Measurements from ENCODE around the gene MKRN2OS.

The MKRN2OS gene

GRCh38 chr3:12512534-12513118 is 32.7 kb downstream of the MKRN2OS start:
- DNase-seq = no peak

GRCh38 chr3:12509466-12509865 is 35.8 kb downstream of the MKRN2OS start:
- no peak for DNase-seq

- no peak for DNase-seq
Observed at GRCh38 chr3:12508291-12508700, 37.0 kb downstream of the MKRN2OS start.

DNA sequence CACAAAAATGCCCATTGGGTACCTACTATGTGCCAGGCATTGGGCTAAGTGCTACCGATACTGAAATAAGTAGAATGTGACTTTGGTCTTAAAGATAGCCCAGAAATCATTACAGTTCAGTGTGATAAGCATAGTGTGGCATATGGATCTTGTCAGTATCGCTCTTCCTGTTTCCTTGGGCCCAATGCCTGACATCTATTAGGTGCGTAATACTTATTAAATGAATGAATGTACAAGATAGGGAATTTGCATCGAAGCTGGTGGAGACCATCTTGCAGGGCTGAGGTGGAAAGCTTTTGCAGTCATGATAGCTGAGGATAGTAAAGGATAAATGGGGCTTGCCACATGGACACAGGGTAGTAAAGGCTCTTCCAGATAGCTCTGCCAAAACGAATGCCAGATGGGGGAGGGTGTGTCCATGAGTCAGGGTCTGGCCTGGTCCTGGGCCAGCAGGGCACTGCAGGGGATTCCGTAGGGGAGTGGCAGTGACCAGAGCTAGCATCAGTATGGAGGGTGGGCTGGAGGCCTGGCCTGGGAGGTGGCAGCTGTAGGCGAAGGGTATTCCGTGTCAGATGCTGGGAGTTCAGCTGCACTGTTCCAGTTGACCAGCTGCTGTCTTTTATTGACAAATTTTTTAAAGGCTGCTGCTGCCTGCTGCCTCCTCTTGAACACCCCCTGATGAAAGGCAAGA is 37.6 kb downstream of the MKRN2OS start:
- no peak for DNase-seq

- DNase-seq = no peak
Observed at GRCh38 chr3:12506201-12506709, 39.0 kb downstream of the MKRN2OS start.

DNA sequence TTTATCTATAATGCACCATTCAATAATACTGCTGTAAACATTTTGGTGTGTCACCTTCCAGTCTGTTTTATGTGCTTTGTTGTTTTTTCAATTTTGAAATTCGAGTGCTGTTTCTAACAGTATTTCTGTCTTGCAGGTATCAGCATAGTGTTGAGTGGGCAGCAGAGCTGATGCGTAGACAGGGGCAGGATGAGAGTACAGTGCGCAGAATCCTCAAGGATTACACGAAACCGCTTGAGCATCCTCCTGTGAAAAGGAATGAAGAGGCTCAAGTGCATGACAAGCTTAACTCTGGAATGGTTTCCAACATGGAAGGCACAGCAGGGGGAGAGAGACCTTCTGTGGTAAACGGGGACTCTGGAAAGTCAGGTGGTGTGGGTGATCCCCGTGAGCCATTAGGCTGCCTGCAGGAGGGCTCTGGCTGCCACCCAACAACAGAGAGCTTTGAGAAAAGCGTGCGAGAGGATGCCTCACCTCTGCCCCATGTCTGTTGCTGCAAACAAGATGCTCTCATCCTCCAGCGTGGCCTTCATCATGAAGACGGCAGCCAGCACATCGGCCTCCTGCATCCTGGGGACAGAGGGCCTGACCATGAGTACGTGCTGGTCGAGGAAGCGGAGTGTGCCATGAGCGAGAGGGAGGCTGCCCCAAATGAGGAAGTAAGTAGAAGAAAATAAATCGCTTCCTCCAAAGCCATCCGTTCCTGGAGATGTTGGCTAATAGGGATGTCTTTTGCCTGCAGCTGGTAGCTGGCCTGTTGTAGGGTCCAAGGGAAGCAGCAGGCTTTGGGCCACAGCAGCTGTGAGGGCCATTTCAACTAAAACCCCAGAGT is 42.0 kb downstream of the MKRN2OS start:
- no peak for DNase-seq

DNA sequence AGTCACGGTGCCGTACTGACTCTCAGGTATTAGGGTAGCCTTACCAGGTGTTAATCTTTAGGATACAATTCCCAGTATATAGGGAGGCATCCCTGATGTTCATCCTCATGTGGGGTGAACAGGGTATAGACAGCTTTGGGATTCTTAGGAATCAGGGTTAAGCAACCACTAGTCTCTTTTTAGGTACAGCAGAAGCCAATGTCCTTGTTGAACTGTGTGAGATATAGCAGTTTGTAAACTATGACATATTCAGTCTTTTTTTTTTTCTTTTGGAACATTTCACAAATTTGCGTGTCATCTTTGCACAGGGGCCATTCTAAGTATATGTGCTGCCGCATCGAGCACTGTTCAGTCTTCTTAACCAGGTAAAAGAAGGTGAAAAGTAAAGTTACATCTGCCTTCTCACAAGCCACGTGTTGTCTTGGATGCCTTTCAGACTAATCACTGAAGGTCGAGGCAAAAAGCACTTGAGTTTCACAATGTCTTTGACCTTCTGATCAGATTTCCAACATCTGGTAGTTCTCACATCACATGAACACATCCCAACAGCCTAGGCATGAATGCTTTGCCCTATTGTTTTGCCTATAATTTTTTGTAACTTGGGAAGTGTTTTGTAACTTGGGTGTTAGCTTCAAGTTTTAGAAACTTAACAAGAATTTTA is 43.8 kb downstream of the MKRN2OS start:
- no peak for DNase-seq

GRCh38 chr3:12499474-12499873 is 45.8 kb downstream of the MKRN2OS start:
- no peak for DNase-seq

GRCh38 chr3:12496453-12496761 is 48.9 kb downstream of the MKRN2OS start:
- DNase-seq = no peak

DNA sequence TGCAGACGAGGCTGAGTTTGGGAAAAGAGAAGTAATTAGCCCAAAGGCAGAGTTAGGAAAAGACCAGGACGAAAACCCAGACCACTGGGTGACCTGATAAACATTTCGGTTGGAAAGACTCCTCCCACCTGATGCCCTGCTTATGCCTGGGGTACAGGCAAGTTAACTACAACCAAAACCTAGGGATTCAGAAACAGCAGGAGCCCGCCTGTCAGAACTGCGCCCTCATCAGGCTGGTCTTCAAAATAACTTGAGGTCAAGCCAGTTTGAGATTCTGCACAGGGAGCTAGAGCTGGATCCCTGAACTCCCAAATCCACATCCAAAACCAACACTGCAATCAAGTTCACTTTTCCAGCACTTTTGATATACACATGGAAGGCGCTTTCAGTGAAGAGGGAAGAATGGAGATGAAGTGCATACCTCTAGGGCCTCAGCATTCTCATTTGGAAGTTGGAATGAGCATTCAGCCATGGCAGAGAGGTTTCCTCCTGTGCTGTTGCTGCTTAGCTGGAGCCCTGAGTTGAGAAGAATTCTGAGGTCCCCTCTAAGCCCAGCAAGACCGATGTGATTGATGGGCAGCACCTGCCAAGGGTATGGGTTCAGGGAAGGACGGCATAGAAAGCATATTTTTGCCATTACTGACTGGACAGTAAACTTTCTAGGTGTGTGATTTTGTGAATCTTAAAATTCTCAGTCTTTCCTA is 49.4 kb downstream of the MKRN2OS start:
- no peak for DNase-seq

GRCh38 chr3:12490547-12490946 is 54.8 kb downstream of the MKRN2OS start:
- DNase-seq = no peak

DNA sequence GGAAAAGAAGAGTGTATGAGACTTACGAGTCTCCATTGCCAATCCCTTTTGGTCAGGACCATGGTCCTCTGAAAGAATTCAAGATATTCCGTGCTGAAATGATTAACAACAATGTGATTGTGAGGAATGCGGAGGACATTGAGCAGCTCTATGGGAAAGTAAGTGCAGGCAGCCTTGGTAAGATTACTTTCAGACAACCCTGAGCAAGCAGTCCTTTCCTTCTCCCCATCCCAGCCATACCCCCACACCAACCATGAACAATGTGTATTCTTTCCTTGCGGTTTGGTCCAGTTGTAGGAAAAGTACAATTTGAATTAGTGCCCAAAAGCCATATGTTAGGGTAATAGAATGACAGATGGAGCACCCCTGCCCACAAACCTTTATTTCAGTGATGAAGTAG is 55.5 kb downstream of the MKRN2OS start:
- no peak for DNase-seq

All from central memory CD4-positive, alpha-beta T cell (primary cell).